ENCODE measurements around the gene FLOT1.
A peak's percentile ranks its signal among the peaks of the same experiment; 100 is the strongest.
"Not testable (repeated sequence)": the region's sequence is repeated elsewhere in the genome, so short reads cannot be mapped to it uniquely, and the experiment has no call there.

Gene FLOT1

DNA sequence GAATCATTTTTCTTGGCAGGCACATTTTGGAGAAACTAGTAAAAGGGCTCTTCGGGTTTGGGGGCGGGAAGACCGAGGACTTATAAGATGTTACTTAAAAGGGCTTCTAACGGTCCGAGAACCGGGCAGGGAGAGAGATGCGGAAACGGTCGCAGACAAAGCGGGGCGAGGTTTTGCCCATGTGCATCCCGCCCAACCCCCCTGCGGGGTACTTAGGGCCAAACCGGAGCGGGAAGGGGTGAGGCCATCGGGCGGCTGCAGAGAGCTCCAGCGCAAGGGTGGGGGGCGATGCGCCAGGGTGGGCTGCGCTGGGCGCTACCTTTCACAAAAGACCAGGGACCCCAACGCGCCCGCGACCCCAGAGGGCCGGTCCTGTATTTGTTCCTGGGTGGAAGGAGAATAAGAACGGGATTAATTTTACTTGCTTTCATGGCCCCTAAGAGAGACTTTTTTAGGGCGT lies 21.7 kb downstream of the FLOT1 start:
- no peak for DNase-seq (ENCODE audit: low spot score)
- TF ChIP-seq, protein P1, sequence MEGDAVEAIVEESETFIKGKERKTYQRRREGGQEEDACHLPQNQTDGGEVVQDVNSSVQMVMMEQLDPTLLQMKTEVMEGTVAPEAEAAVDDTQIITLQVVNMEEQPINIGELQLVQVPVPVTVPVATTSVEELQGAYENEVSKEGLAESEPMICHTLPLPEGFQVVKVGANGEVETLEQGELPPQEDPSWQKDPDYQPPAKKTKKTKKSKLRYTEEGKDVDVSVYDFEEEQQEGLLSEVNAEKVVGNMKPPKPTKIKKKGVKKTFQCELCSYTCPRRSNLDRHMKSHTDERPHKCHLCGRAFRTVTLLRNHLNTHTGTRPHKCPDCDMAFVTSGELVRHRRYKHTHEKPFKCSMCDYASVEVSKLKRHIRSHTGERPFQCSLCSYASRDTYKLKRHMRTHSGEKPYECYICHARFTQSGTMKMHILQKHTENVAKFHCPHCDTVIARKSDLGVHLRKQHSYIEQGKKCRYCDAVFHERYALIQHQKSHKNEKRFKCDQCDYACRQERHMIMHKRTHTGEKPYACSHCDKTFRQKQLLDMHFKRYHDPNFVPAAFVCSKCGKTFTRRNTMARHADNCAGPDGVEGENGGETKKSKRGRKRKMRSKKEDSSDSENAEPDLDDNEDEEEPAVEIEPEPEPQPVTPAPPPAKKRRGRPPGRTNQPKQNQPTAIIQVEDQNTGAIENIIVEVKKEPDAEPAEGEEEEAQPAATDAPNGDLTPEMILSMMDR (IDR thresholded peaks at IDR 0.05; ENCODE audit: borderline replicate concordance, control extremely low read depth, extremely low read depth, insufficient read depth, missing control alignments), result no peak
- in situ Hi-C loops (cut with MboI; ENCODE audit: low sequenced_read_pairs, unreplicated experiment), result no loop called here

DNA sequence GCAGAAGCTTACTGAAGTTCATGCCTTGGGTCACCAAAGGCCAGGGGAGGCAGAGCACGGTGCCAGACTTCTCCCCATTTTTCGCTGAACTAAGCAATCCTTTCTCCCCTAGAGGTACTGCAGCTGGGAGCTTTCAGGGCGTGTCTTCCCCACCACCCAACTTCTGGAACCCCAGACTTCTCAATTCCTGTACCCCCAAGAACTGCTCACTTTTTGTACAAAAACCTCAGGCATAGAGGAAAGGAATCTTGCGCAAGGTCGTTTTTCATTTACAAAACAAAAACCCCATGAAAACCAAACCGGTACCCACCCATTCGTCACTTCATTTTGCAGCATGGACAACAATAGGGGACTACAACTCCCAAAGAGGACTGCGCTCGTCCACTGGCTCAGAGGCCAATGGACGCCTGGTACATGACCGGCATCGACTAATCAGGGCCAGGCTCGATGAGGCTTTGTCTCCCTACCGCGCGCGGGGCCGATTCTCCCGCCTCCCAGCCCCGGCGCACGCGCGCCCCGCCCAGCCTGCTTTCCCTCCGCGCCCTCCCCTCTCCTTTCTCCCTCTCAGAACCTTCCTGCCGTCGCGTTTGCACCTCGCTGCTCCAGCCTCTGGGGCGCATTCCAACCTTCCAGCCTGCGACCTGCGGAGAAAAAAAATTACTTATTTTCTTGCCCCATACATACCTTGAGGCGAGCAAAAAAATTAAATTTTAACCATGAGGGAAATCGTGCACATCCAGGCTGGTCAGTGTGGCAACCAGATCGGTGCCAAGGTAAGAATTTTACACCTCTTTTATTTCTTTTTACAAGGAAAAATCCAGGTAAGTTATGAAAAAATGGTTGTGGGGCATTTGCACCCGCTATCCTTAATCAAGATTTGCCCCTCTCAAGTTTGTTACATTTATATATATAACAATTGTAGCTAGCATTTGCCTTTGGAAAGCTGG lies 22.4 kb downstream of the FLOT1 start, which contains the start of gene TUBB:
TUBB (plus strand) TSS at position 562 of the 947 bp plus-strand sequence; CDS start at position 717, 155 bp downstream.
- DNase-seq (ENCODE audit: low spot score), result peak; percentile 88
- in situ Hi-C loops (cut with MboI; ENCODE audit: low sequenced_read_pairs, unreplicated experiment), result no loop called here
- TF ChIP-seq, protein P1 (IDR thresholded peaks at IDR 0.05; ENCODE audit: borderline replicate concordance, control extremely low read depth, extremely low read depth, insufficient read depth, missing control alignments), result no peak

DNA sequence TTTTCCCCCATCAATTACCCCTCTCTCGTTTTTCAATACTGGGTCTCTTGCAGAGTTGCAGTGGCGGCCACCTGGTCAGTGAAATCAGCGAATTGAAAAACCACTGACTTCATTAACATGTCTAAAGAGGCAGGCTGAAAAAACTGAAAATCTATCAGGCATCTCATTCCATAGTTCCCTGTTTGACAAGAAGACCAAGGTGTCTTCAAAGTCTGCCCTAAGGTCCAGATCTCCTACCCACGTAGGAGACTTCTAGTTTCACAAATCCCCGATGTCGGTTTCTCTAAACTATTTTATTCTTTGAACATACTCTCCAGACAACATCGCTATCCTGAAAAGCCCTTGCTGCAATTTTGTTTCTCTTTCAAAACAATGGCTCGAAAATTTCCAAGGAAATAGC lies 23.1 kb downstream of the FLOT1 start:
- DNase-seq (ENCODE audit: low spot score), result no peak
- in situ Hi-C loops (cut with MboI; ENCODE audit: low sequenced_read_pairs, unreplicated experiment), result no loop called here
- TF ChIP-seq, protein P1 (IDR thresholded peaks at IDR 0.05; ENCODE audit: borderline replicate concordance, control extremely low read depth, extremely low read depth, insufficient read depth, missing control alignments), result no peak

DNA sequence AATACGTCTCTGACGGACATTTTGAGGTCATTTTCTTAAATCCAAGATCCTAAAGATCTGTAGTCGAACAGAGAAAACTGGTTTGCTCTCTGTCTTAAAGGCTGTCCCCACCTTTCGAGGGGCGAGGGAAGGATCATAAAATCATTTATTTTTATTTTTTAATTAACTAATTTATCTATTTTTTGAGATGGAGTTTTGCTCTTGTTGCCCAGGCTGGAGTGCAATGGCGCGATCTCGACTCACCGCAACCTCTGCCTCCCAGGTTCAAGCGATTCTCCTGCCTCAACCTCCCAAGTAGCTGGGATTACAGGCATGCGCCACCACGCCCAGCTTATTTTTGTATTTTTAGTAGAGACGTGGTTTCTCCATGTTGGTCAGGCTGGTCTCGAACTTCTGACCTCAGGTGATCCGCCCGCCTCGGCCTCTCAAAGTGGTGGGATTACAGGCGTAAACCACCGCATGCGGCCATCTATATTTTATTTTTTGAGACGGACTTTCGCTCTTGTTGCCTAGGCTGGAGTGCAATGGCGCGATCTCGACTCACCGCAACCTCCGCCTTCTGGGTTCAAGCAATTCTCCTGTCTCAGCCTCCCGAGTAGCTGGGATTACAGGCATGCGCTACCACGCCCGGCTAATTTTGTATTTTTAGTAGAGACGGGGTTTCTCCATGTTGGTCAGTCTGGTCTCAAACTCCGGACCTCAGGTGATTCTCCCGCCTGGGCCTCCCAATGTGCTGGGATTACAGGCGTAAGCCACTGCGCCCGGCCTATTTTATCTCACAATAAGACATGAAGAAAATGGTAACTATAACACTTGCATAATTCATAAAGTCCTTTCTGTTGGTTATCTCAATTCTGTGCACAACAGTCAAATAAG lies 24.4 kb downstream of the FLOT1 start:
- in situ Hi-C loops (cut with MboI; ENCODE audit: low sequenced_read_pairs, unreplicated experiment); DNase-seq (ENCODE audit: low spot score): not testable (repeated sequence)

DNA sequence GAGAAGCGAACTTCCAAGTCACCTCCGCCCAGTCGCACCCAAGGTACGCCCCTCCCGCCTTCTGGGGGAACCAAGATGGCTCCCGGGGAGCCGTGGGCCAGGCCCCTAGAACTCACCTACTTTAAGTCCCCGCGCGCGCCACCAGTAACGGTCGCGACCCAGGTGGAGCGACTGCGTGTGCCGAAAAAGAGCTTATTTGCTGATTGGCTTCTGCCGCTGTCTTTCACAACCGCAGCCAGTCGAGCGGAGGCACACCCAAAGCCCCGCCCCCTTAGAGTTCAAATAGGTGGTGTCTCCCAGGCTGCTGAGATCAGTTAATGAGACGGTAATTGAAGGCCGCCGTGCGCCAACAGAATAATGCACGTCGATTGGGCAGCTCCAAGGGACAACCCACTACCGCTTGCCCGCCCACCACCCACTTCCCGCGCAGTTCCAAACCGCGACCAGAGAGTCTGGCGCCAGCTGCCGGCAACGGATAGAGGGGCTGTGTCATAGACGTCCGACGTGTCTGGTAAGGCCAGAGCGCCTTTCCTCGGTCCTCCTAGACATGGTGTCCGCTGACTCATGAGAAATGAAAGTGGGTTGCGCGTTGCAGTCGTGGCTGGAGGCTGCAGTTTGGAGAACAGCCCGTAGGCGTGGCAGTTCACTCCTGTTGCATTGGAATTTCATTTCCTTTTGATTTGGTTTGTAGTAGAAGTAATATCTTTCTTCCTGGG lies 25.2 kb downstream of the FLOT1 start, which contains the start of gene MDC1:
MDC1 (minus strand) TSS at position 153 of the 716 bp plus-strand sequence. CDS start 2,106 bp downstream, outside the sequence.
- in situ Hi-C loops (cut with MboI; ENCODE audit: low sequenced_read_pairs, unreplicated experiment), result no loop called here
- TF ChIP-seq, protein P1 (IDR thresholded peaks at IDR 0.05; ENCODE audit: borderline replicate concordance, control extremely low read depth, extremely low read depth, insufficient read depth, missing control alignments), result no peak
- DNase-seq (ENCODE audit: low spot score), result peak; percentile 95

DNA sequence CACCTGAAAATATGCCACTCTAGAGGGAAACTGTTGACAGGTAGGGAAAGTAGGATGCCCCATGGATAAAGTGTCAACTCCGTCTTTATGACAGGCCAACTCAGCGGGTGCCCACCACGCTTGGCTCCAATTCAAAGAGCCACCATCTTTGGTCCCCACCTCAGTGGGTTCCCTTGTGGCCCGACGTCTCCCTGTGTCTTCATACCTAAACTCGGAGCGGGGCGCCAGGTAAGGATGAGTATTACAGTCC lies 25.7 kb downstream of the FLOT1 start:
- in situ Hi-C loops (cut with MboI; ENCODE audit: low sequenced_read_pairs, unreplicated experiment), result no loop called here
- TF ChIP-seq, protein P1 (IDR thresholded peaks at IDR 0.05; ENCODE audit: borderline replicate concordance, control extremely low read depth, extremely low read depth, insufficient read depth, missing control alignments), result no peak
- no peak for DNase-seq (ENCODE audit: low spot score)
